ENCODE measurements around the gene LMO3.

- TF ChIP-seq, protein P1, sequence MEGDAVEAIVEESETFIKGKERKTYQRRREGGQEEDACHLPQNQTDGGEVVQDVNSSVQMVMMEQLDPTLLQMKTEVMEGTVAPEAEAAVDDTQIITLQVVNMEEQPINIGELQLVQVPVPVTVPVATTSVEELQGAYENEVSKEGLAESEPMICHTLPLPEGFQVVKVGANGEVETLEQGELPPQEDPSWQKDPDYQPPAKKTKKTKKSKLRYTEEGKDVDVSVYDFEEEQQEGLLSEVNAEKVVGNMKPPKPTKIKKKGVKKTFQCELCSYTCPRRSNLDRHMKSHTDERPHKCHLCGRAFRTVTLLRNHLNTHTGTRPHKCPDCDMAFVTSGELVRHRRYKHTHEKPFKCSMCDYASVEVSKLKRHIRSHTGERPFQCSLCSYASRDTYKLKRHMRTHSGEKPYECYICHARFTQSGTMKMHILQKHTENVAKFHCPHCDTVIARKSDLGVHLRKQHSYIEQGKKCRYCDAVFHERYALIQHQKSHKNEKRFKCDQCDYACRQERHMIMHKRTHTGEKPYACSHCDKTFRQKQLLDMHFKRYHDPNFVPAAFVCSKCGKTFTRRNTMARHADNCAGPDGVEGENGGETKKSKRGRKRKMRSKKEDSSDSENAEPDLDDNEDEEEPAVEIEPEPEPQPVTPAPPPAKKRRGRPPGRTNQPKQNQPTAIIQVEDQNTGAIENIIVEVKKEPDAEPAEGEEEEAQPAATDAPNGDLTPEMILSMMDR (IDR thresholded peaks at IDR 0.05; ENCODE audit: insufficient read depth, low read depth, low read length): no peak
- TF ChIP-seq EZH2 (IDR thresholded peaks at IDR 0.05; ENCODE audit: insufficient read depth, low read length): no peak
Observed at GRCh38 chr12:16610743-16611142, 4.8 kb upstream of the LMO3 start.

Data from astrocyte (in vitro differentiated cells and primary cell).